B cell (primary cell): ENCODE data around the gene TBXT.

Experiments
- EZH2 ChIP-seq: IDR thresholded peaks from 2 replicates; pipeline ENCODE4 v1.6.1; 2012; ENCODE audit warnings: borderline replicate concordance, low read depth, mild to moderate bottlenecking, moderate library complexity, low read length; ENCODE audit not compliant: insufficient read depth, poor library complexity, severe bottlenecking
- TF ChIP-seq, protein P1 (sequence below): fragments of 200-600 bp; IDR thresholded peaks from one replicate; pipeline ENCODE4 v1.8.0; 2022; ENCODE audit warnings: antibody characterized with exemption, mild to moderate bottlenecking

DNA sequence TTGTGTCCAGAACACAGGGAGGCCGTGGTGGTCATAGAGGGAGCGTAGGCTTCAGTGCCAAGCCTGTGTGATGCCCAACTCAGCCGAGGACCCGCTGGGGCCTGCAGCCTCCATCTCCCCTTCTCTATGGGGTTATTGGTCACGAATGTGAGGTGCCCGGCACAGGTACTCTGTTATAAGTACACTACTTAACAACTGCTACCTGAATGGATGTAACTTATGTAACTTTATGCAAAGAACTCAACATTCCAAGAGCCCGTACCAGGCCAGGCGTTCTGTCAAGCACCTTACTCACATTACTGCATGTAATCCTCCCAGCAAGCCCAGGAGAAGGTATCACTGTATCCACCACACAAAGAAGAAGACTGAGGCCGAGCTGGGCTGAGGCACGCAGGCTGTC is 24.5 kb upstream of the TBXT start:
- TF ChIP-seq EZH2: no peak
- TF ChIP-seq, protein P1, sequence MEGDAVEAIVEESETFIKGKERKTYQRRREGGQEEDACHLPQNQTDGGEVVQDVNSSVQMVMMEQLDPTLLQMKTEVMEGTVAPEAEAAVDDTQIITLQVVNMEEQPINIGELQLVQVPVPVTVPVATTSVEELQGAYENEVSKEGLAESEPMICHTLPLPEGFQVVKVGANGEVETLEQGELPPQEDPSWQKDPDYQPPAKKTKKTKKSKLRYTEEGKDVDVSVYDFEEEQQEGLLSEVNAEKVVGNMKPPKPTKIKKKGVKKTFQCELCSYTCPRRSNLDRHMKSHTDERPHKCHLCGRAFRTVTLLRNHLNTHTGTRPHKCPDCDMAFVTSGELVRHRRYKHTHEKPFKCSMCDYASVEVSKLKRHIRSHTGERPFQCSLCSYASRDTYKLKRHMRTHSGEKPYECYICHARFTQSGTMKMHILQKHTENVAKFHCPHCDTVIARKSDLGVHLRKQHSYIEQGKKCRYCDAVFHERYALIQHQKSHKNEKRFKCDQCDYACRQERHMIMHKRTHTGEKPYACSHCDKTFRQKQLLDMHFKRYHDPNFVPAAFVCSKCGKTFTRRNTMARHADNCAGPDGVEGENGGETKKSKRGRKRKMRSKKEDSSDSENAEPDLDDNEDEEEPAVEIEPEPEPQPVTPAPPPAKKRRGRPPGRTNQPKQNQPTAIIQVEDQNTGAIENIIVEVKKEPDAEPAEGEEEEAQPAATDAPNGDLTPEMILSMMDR: no peak
